Muscle of arm (tissue), 12 donors: ENCODE measurements around the gene TUBA1B. TPM values are rescaled to one million over a fixed set of nuclear protein-coding genes. Genes with fewer than 3 reads are reported as not detected.
A peak's percentile ranks its signal among the peaks of the same experiment; 100 is the strongest.

Source experiments
- DNase-seq: peaks from one replicate; pipeline ENCODE4 v3.0.0-alpha.2; 2013
- polyA plus RNA-seq, 12 donors: library from polyadenylated mRNA; unstranded; fragments of 120-200 nt; gene quantifications; one replicate each; pipeline ENCODE4 v1.2.1, GENCODE V29; 2013; ENCODE audit not compliant: insufficient read length in 12 of 12

The TUBA1B gene
- polyA plus RNA-seq, 12 donors = 274 to 1,254 (median 956) TPM

- DNase-seq = no peak
Observed at GRCh38 chr12:49093792-49094159, 37.4 kb downstream of the TUBA1B start.

GRCh38 chr12:49092816-49093406 is 38.3 kb downstream of the TUBA1B start:
- no peak for DNase-seq

- no peak for DNase-seq
Observed at GRCh38 chr12:49092086-49092815, 38.9 kb downstream of the TUBA1B start.

GRCh38 chr12:49091836-49092085 is 39.4 kb downstream of the TUBA1B start:
- DNase-seq = no peak

- DNase-seq = no peak
Observed at GRCh38 chr12:49091056-49091835, 39.9 kb downstream of the TUBA1B start.

GRCh38 chr12:49089821-49090773 is 41.1 kb downstream of the TUBA1B start:
- DNase-seq = no peak

GRCh38 chr12:49088932-49089330 is 42.3 kb downstream of the TUBA1B start:
- no peak for DNase-seq

GRCh38 chr12:49088150-49088931 is 42.9 kb downstream of the TUBA1B start:
- peak; percentile 85 for DNase-seq

GRCh38 chr12:49086116-49086515 is 45.1 kb downstream of the TUBA1B start:
- no peak for DNase-seq

GRCh38 chr12:49084438-49084837 is 46.8 kb downstream of the TUBA1B start:
- DNase-seq = no peak

GRCh38 chr12:49079793-49080192 is 51.4 kb downstream of the TUBA1B start:
- DNase-seq = no peak

Other genes starting within 250 kb of the TUBA1B start
- 10 to 100 TPM in 11 of 12 donors, not detected in 1; 15.2 to 35.3 (median 23.3) TPM for gene FKBP11, start 205.9 kb downstream of the TUBA1B start, polyA plus RNA-seq
- gene ARF3, start 173.9 kb downstream of the TUBA1B start, polyA plus RNA-seq = 10 to 100 TPM in 11 of 12 donors, not detected in 1; 33.2 to 93.3 (median 45.4) TPM
- 1 to 10 TPM in 4 of 12 donors, under 1 TPM in 6, not detected in 2; 0.44 to 9.1 (median 0.98) TPM for gene WNT10B, start 159.7 kb downstream of the TUBA1B start, polyA plus RNA-seq
- under 1 TPM in 2 of 12 donors, not detected in 10; 0.12 to 0.17 TPM for gene WNT1, start 153.1 kb downstream of the TUBA1B start, polyA plus RNA-seq
- 10 to 100 TPM in 9 of 12 donors, 1 to 10 TPM in 2, not detected in 1; 5.7 to 36.6 (median 17.4) TPM for gene DDN, start 132.0 kb downstream of the TUBA1B start, polyA plus RNA-seq
- 10 to 100 TPM in 11 of 12 donors, not detected in 1; 52.9 to 77.7 (median 59.4) TPM for gene PRKAG1, start 112.6 kb downstream of the TUBA1B start, polyA plus RNA-seq
- gene KMT2D, start 70.6 kb downstream of the TUBA1B start, polyA plus RNA-seq = 10 to 100 TPM; 29.4 to 59.8 (median 38.2) TPM
- 1 to 10 TPM in 10 of 12 donors, not detected in 2; 1.0 to 2.2 (median 1.6) TPM for gene RHEBL1, start 61.4 kb downstream of the TUBA1B start, polyA plus RNA-seq
- 1 to 10 TPM in 2 of 12 donors, under 1 TPM in 8, not detected in 2; 0.48 to 1.6 (median 0.77) TPM for gene DHH, start 36.6 kb downstream of the TUBA1B start, polyA plus RNA-seq
- gene LMBR1L, start 20.5 kb downstream of the TUBA1B start, polyA plus RNA-seq = 10 to 100 TPM in 11 of 12 donors, not detected in 1; 28.5 to 64.0 (median 38.6) TPM
- gene TUBA1A, start 57.7 kb upstream of the TUBA1B start, polyA plus RNA-seq = 100 to 1,000 TPM in 11 of 12 donors, not detected in 1; 566 to 895 (median 723) TPM
- 100 to 1,000 TPM in 3 of 12 donors, 10 to 100 TPM in 8, not detected in 1; 41.3 to 160 (median 68.7) TPM for gene TUBA1C, start 133.7 kb upstream of the TUBA1B start, polyA plus RNA-seq
- gene PRPH, start 163.8 kb upstream of the TUBA1B start, polyA plus RNA-seq = 10 to 100 TPM in 1 of 12 donors, 1 to 10 TPM in 6, under 1 TPM in 4, not detected in 1; 0.56 to 76.2 (median 1.3) TPM
- gene TROAP, start 191.9 kb upstream of the TUBA1B start, polyA plus RNA-seq = 10 to 100 TPM in 8 of 12 donors, 1 to 10 TPM in 3, not detected in 1; 7.0 to 29.2 (median 12.3) TPM
- under 1 TPM in 2 of 12 donors, not detected in 10; 0.08 to 0.10 TPM for gene C1QL4, start 205.8 kb upstream of the TUBA1B start, polyA plus RNA-seq
- gene DNAJC22, start 215.5 kb upstream of the TUBA1B start, polyA plus RNA-seq = 1 to 10 TPM in 1 of 12 donors, under 1 TPM in 10, not detected in 1; 0.08 to 9.2 (median 0.15) TPM
- 10 to 100 TPM in 11 of 12 donors, not detected in 1; 19.8 to 61.7 (median 32.7) TPM for gene SPATS2, start 236.1 kb upstream of the TUBA1B start, polyA plus RNA-seq